ENCODE measurements around the gene TMEM141. TPM values are rescaled to one million over a fixed set of nuclear protein-coding genes. Genes with fewer than 3 reads are reported as not detected.

The TMEM141 gene
- total RNA-seq, 1 donor from 2014 or later = 19.9 TPM

DNA sequence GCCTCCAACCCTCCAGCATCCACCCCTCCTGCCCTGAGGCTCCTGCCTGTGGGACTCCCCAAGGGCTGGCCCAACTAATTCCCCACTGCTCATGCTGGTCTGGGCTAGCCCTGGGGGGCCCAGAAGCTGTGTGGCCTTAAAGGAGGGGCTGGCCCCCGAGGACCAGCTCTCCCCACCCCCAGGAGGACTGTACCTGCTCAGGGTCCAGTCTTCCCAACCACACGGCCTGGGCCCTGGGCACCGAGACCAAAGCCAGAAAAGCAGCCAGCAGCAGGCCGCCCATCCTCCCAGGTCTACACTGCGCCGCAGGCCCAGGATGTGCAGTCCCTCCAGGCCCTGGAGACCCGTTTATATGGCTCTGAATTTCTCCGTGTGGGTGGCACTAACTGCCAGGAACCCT lies 42.9 kb upstream of the TMEM141 start, which contains the start of gene LCN6:
LCN6 (minus strand) TSS at position 325 of the 400 bp plus-strand sequence; CDS start at position 283, 42 bp downstream.
- Histone ChIP-seq H3K4me1 (no peaks in the 10 kb centered on the region), H3F3A (ENCODE audit: low read depth) (no peaks in the 10 kb centered on the region), H2AFZ (replicated peaks) (no peak within 1 kb of the TSS), H3K27ac (no peak within 1 kb of the TSS), H3K4me3 (no peak within 1 kb of the TSS), H3K36me3 (no peaks in the 10 kb centered on the region), H4K20me1 (ENCODE audit: low read depth) (no peaks in the 10 kb centered on the region), H3K9me3 (ENCODE audit: low read depth) (no peaks in the 10 kb centered on the region), H3K9ac (no peak within 1 kb of the TSS), H3K4me2 (no peak within 1 kb of the TSS), H3K27me3 (no peaks in the 10 kb centered on the region), H3K79me2 (ENCODE audit: low read depth) (no peaks in the 10 kb centered on the region)
- TF ChIP-seq EZH2phosphoT487 (IDR thresholded peaks at IDR 0.05) = no peak
- TF ChIP-seq, protein P1, sequence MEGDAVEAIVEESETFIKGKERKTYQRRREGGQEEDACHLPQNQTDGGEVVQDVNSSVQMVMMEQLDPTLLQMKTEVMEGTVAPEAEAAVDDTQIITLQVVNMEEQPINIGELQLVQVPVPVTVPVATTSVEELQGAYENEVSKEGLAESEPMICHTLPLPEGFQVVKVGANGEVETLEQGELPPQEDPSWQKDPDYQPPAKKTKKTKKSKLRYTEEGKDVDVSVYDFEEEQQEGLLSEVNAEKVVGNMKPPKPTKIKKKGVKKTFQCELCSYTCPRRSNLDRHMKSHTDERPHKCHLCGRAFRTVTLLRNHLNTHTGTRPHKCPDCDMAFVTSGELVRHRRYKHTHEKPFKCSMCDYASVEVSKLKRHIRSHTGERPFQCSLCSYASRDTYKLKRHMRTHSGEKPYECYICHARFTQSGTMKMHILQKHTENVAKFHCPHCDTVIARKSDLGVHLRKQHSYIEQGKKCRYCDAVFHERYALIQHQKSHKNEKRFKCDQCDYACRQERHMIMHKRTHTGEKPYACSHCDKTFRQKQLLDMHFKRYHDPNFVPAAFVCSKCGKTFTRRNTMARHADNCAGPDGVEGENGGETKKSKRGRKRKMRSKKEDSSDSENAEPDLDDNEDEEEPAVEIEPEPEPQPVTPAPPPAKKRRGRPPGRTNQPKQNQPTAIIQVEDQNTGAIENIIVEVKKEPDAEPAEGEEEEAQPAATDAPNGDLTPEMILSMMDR (IDR thresholded peaks at IDR 0.05) = no peak
- no peak within 1 kb of the TSS for H3K27ac Mint-ChIP-seq
- no peak within 1 kb of the TSS for H3K4me3 Mint-ChIP-seq
- peaks cover 10% of the 10 kb centered on the region for H3K9me3 Mint-ChIP-seq
- no peak for DNase-seq (ENCODE audit: low spot score)
- H3K4me1 Mint-ChIP-seq = no peaks in the 10 kb centered on the region
- no peaks in the 10 kb centered on the region for H3K36me3 Mint-ChIP-seq
- H3K27me3 Mint-ChIP-seq (ENCODE audit: insufficient read depth, low read depth) = peaks cover 6% of the 10 kb centered on the region

DNA sequence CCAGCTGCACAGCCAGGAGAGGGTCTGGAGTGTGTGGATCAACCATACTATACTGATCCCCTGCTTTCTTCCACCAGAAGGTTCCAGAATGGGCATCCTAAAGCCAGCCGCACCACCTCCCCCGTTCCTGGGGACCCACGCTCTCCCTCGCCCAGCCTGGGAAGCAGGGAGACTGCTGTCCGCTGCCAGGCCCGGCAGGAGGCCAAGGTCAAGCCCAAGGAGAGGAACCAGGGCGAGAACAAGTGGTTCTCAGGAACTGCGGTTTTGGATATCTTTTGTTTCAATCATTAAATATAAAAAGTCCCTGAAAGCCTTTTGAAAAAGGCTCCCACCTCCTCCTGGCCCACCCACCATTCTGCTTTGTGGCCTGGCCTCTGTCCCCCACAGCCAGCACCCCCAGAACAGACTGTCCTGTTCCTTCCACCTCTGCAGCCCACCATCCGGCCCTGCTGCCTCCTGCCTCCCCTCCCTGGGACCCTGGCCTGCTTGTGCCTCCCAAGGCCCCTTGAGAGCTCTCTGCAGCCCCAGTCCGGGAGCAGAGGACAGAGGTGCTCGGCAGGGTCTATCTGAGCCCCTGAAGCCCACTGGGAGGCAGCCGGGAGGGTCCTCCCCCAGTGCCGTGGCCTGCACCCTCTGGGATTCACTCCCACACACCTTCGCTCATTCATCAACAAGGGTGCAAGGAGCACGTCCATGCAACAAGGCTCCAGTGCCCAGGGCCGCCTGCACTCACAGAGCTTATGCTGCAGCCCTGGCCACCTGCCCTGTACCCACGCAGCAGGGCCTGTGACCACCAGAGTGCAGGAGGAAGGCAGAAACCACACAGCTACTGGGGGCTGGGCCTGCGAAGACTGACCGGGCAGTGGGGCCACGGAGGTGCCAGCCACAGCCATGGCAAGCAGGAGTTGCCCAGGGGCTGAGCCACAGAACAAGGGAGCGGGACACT lies 42.2 kb upstream of the TMEM141 start:
- Histone ChIP-seq H3K79me2 (ENCODE audit: low read depth) (no peaks in the 10 kb centered on the region), H3K4me3 (no peak overlapping the region), H3K9ac (no peak overlapping the region), H4K20me1 (ENCODE audit: low read depth) (no peaks in the 10 kb centered on the region), H3K36me3 (no peaks in the 10 kb centered on the region), H3K27ac (no peak overlapping the region), H3K27me3 (no peaks in the 10 kb centered on the region), H3F3A (ENCODE audit: low read depth) (no peaks in the 10 kb centered on the region), H3K9me3 (ENCODE audit: low read depth) (no peaks in the 10 kb centered on the region), H3K4me1 (no peaks in the 10 kb centered on the region), H3K4me2 (no peak overlapping the region), H2AFZ (replicated peaks) (no peak overlapping the region)
- H3K36me3 Mint-ChIP-seq = no peaks in the 10 kb centered on the region
- H3K27ac Mint-ChIP-seq = no peak overlapping the region
- peaks cover 6% of the 10 kb centered on the region for H3K27me3 Mint-ChIP-seq (ENCODE audit: insufficient read depth, low read depth)
- H3K9me3 Mint-ChIP-seq = peaks cover 10% of the 10 kb centered on the region
- no peaks in the 10 kb centered on the region for H3K4me1 Mint-ChIP-seq
- no peak for DNase-seq (ENCODE audit: low spot score)
- TF ChIP-seq, protein P1 (IDR thresholded peaks at IDR 0.05) = no peak
- no peak for TF ChIP-seq EZH2 (IDR thresholded peaks at IDR 0.05)
- no peak for TF ChIP-seq EZH2phosphoT487 (IDR thresholded peaks at IDR 0.05)
- no peak overlapping the region for H3K4me3 Mint-ChIP-seq

DNA sequence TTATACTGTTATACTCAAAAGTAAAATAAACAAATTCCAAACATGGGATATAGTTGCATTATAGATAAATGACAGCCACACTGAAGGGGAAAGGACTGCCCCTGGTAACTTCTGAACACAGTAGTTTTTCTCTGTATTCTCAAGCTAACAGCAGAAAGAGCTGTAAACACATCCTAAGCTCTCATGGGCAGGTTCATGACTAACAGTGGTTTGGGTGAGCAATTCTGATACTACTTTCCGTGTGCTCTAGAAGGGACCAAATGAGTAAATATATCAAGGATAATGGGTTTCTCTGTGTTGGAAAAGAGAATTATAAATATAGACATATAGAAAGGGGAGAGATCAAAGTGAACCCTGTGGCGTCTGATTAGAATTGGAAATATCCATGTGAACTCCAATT lies 40.6 kb upstream of the TMEM141 start:
- Histone ChIP-seq H3K9me3 (ENCODE audit: low read depth) (no peaks in the 10 kb centered on the region), H3K4me3 (no peak overlapping the region), H4K20me1 (ENCODE audit: low read depth) (no peaks in the 10 kb centered on the region), H2AFZ (replicated peaks) (no peak overlapping the region), H3K27ac (no peak overlapping the region), H3K79me2 (ENCODE audit: low read depth) (no peaks in the 10 kb centered on the region), H3K4me2 (no peak overlapping the region), H3F3A (ENCODE audit: low read depth) (peaks cover 4% of the 10 kb centered on the region), H3K27me3 (no peaks in the 10 kb centered on the region), H3K36me3 (no peaks in the 10 kb centered on the region), H3K9ac (no peak overlapping the region), H3K4me1 (peaks cover 3% of the 10 kb centered on the region)
- Mint-ChIP-seq H3K4me1 (no peaks in the 10 kb centered on the region), H3K36me3 (no peaks in the 10 kb centered on the region), H3K27ac (no peak overlapping the region), H3K4me3 (no peak overlapping the region), H3K27me3 (ENCODE audit: insufficient read depth, low read depth) (peaks cover 8% of the 10 kb centered on the region), H3K9me3 (peaks cover 13% of the 10 kb centered on the region)
- no peak for DNase-seq (ENCODE audit: low spot score)
- no peak for TF ChIP-seq EZH2 (IDR thresholded peaks at IDR 0.05)
- no peak for TF ChIP-seq EZH2phosphoT487 (IDR thresholded peaks at IDR 0.05)
- TF ChIP-seq, protein P1 (IDR thresholded peaks at IDR 0.05) = no peak
